ENCODE results near the gene FRMPD4.

The FRMPD4 gene

DNA sequence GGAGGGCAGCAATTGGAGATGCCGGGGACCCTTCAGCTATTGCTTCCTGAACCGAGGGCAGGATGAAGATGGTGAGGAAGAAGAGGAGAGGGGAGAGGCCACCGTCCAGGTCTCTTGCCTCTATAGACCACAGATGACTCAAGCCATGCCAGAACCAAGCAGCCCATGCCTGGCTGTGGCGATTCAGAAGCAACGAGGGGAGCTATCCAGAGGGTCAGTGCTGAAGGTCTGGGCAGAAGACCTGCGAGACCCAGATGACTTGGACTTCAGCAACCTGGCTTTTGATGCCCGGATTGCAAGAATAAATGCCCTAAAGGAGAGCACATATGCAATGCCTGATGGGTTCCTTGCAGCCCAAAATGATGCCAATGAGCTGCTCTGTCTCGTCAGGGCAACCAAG lies 582.8 kb downstream of the FRMPD4 start:
- Histone ChIP-seq H3K4me1 (ENCODE audit: control insufficient read depth, insufficient read depth, low read length) (no peaks in the 10 kb centered on the region), H3K27me3 (ENCODE audit: control insufficient read depth, insufficient read depth, low read length) (no peaks in the 10 kb centered on the region), H3K9ac (ENCODE audit: low read depth, low read length) (no peak overlapping the region), H3K4me3 (ENCODE audit: low read depth, low read length) (no peak overlapping the region), H3K9me3 (ENCODE audit: control insufficient read depth, insufficient read depth, low read length) (no peaks in the 10 kb centered on the region), H3K36me3 (ENCODE audit: control insufficient read depth, insufficient read depth, low read length) (no peaks in the 10 kb centered on the region)

DNA sequence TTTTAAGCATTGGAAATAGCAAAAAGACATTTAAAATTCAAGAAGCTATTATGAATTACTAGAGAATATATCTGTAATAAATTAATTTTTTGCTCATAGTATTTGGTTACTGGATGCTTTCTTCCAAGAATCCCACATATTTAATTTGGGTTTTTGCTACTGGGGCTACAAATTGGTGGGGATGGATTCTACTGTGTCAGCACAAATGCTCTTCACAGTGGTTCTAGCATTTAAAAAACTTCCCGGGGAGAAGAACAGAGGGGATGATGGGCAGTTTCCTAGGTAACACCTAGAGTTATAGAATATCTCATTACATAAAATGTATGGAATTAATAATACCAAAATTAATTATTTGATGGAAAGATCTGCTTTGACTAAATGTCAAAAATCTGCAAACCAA lies 584.0 kb downstream of the FRMPD4 start:
- Histone ChIP-seq H3K36me3 (ENCODE audit: control insufficient read depth, insufficient read depth, low read length) (no peaks in the 10 kb centered on the region), H3K4me3 (ENCODE audit: low read depth, low read length) (no peak overlapping the region), H3K27me3 (ENCODE audit: control insufficient read depth, insufficient read depth, low read length) (no peaks in the 10 kb centered on the region), H3K9ac (ENCODE audit: low read depth, low read length) (no peak overlapping the region), H3K9me3 (ENCODE audit: control insufficient read depth, insufficient read depth, low read length) (no peaks in the 10 kb centered on the region), H3K4me1 (ENCODE audit: control insufficient read depth, insufficient read depth, low read length) (no peaks in the 10 kb centered on the region)

DNA sequence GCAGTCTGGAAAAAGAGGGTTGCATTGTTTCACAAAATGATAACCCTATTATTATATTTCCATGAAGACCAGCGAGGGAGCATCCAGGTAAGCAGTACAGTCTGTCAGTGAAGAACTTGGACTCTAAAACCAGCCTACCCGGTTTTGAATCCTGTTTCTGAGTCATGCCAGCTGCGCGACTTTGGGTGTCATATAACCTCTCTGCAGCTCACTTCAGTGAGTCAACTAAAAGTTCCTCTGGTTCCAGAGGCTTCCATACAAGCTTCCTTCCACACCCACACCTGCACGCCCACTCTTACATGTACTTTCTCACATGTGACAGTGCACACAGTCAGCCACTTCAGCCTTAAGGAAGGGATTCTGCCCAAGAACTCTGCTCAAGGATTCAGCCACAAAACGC lies 603.1 kb downstream of the FRMPD4 start:
- no peak overlapping the region for H3K9ac ChIP-seq (ENCODE audit: low read depth, low read length)
- H3K27me3 ChIP-seq (ENCODE audit: control insufficient read depth, insufficient read depth, low read length), result no peaks in the 10 kb centered on the region
- no peak overlapping the region for H3K4me3 ChIP-seq (ENCODE audit: low read depth, low read length)
- no peaks in the 10 kb centered on the region for H3K36me3 ChIP-seq (ENCODE audit: control insufficient read depth, insufficient read depth, low read length)
- H3K4me1 ChIP-seq (ENCODE audit: control insufficient read depth, insufficient read depth, low read length), result peaks cover 5% of the 10 kb centered on the region
- no peaks in the 10 kb centered on the region for H3K9me3 ChIP-seq (ENCODE audit: control insufficient read depth, insufficient read depth, low read length)

DNA sequence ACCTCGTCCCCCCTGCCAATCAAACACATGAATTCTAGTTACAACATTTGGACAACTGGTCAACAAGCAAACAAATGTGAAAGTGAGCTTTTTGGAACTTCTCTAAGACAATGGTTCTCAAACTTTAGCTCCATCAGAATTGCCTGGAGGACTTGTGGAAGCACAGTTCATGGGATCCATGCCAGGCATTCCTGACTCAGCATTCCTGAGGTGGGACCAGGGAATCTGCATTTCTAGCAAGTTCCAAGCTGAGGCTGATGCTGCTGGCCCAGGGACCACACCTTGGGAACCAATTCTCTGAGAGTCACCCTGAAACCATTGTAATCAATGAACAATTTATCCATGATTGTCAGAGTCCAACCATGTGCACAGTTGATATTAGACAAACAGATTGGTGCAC lies 609.2 kb downstream of the FRMPD4 start:
- Histone ChIP-seq H3K4me3 (ENCODE audit: low read depth, low read length) (no peak overlapping the region), H3K36me3 (ENCODE audit: control insufficient read depth, insufficient read depth, low read length) (no peaks in the 10 kb centered on the region), H3K27me3 (ENCODE audit: control insufficient read depth, insufficient read depth, low read length) (no peaks in the 10 kb centered on the region), H3K4me1 (ENCODE audit: control insufficient read depth, insufficient read depth, low read length) (peaks cover 5% of the 10 kb centered on the region), H3K9me3 (ENCODE audit: control insufficient read depth, insufficient read depth, low read length) (no peaks in the 10 kb centered on the region), H3K9ac (ENCODE audit: low read depth, low read length) (no peak overlapping the region)

DNA sequence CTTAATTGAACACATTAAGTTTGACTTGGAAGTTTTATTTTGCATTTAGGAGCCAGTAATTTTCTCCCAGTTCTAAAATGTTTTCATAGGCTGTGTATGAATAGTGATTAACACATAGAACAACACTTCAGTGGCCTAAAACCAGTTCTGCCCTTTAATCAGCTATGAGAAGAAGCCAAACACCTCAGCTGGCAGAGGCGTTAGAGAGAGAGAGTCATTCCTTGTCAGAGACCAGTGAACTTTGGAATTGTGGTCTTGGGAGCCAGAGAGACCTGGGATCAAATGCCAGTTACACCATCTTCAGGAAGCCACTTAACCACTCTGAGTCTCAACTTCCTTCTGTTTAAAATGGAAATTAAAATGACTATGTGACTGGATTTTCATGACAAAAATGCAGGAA lies 613.6 kb downstream of the FRMPD4 start:
- H3K4me3 ChIP-seq (ENCODE audit: low read depth, low read length), result no peak overlapping the region
- no peaks in the 10 kb centered on the region for H3K36me3 ChIP-seq (ENCODE audit: control insufficient read depth, insufficient read depth, low read length)
- no peaks in the 10 kb centered on the region for H3K27me3 ChIP-seq (ENCODE audit: control insufficient read depth, insufficient read depth, low read length)
- no peaks in the 10 kb centered on the region for H3K4me1 ChIP-seq (ENCODE audit: control insufficient read depth, insufficient read depth, low read length)
- H3K9ac ChIP-seq (ENCODE audit: low read depth, low read length), result no peak overlapping the region
- no peaks in the 10 kb centered on the region for H3K9me3 ChIP-seq (ENCODE audit: control insufficient read depth, insufficient read depth, low read length)

DNA sequence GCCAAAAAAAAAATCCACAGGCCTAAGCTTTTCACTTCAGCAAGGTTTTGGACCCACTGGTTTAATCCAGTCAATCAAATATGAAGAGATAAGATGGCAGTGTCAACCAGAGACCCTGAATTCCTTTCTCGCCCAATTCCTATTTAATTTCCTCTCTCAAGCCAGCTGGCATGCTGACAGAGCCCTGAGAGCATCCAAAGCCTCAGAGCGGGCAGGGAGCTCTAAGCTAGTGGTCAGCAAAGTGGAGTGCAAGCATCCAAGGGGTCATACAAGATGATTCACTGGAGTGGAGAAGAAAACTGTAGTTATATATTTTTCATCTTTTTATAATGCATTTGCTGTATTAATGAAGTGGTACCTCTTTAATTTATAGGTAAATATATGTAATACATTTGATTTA lies 615.1 kb downstream of the FRMPD4 start:
- Histone ChIP-seq H3K4me3 (ENCODE audit: low read depth, low read length) (no peak overlapping the region), H3K9ac (ENCODE audit: low read depth, low read length) (no peak overlapping the region), H3K36me3 (ENCODE audit: control insufficient read depth, insufficient read depth, low read length) (no peaks in the 10 kb centered on the region), H3K9me3 (ENCODE audit: control insufficient read depth, insufficient read depth, low read length) (no peaks in the 10 kb centered on the region), H3K27me3 (ENCODE audit: control insufficient read depth, insufficient read depth, low read length) (no peaks in the 10 kb centered on the region), H3K4me1 (ENCODE audit: control insufficient read depth, insufficient read depth, low read length) (no peaks in the 10 kb centered on the region)

DNA sequence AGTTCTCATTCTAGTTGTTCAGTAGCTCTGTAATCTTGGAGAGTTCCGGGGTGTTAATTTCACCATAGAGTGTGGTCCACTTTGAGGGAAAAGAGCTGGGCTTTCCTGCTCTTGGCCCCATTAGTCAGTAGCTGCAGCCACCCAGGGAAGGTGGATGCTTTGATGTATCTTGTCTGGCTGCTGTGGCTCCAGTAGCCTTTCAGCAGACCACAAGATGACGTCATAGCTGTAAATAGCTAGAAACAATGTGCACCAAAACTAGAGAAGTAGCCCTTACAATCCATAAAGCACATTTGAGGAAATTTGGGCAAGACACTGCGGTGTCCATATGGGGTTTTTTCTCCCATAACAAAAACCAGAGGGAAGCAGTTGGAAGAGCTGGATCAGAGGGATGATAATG lies 620.0 kb downstream of the FRMPD4 start:
- H3K27me3 ChIP-seq (ENCODE audit: control insufficient read depth, insufficient read depth, low read length), result no peaks in the 10 kb centered on the region
- no peaks in the 10 kb centered on the region for H3K9me3 ChIP-seq (ENCODE audit: control insufficient read depth, insufficient read depth, low read length)
- no peaks in the 10 kb centered on the region for H3K4me1 ChIP-seq (ENCODE audit: control insufficient read depth, insufficient read depth, low read length)
- H3K9ac ChIP-seq (ENCODE audit: low read depth, low read length), result no peak overlapping the region
- H3K4me3 ChIP-seq (ENCODE audit: low read depth, low read length), result no peak overlapping the region
- no peaks in the 10 kb centered on the region for H3K36me3 ChIP-seq (ENCODE audit: control insufficient read depth, insufficient read depth, low read length)

DNA sequence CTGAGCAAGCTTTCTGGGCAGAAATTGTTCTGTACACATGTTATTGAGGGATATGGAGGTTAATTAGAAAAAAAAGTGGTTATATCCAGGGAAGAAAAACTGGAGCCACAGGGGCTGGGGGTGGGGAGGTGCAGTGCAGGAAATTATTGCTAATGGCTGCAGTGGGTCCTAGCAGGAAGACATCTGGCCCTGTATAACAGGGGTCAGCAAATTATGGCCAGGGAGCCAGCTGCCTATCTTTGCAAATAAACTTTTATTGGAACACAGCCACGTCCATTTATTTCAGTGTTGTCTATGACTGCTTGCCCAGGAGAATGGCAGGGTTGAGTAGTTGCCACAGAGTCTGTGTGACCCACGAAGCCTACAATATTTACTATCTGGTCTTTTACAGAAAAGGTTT lies 629.6 kb downstream of the FRMPD4 start:
- no peak overlapping the region for H3K4me3 ChIP-seq (ENCODE audit: low read depth, low read length)
- H3K9ac ChIP-seq (ENCODE audit: low read depth, low read length), result no peak overlapping the region
- H3K36me3 ChIP-seq (ENCODE audit: control insufficient read depth, insufficient read depth, low read length), result no peaks in the 10 kb centered on the region
- H3K27me3 ChIP-seq (ENCODE audit: control insufficient read depth, insufficient read depth, low read length), result peaks cover 8% of the 10 kb centered on the region
- H3K4me1 ChIP-seq (ENCODE audit: control insufficient read depth, insufficient read depth, low read length), result no peaks in the 10 kb centered on the region
- no peaks in the 10 kb centered on the region for H3K9me3 ChIP-seq (ENCODE audit: control insufficient read depth, insufficient read depth, low read length)

DNA sequence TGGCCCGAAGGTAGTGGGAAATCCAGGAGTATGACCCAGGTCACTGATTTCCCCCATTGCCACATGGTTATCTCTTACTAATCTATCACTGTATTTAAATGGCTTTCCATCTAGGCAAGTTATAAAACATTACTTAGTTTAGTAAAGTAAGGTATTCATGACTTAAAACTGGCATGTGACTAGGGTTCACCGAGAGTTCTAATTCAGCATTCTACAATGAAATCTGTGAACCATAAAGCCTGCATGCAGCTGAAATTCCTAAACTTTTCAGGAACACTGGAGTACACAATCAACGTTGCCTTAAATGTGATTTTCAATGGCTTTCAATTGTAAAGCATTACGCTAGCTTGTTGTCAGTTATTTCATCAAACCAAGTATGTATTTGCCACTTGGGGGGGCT lies 630.2 kb downstream of the FRMPD4 start:
- Histone ChIP-seq H3K4me1 (ENCODE audit: control insufficient read depth, insufficient read depth, low read length) (no peaks in the 10 kb centered on the region), H3K36me3 (ENCODE audit: control insufficient read depth, insufficient read depth, low read length) (no peaks in the 10 kb centered on the region), H3K27me3 (ENCODE audit: control insufficient read depth, insufficient read depth, low read length) (peaks cover 8% of the 10 kb centered on the region), H3K9ac (ENCODE audit: low read depth, low read length) (no peak overlapping the region), H3K4me3 (ENCODE audit: low read depth, low read length) (no peak overlapping the region), H3K9me3 (ENCODE audit: control insufficient read depth, insufficient read depth, low read length) (no peaks in the 10 kb centered on the region)

DNA sequence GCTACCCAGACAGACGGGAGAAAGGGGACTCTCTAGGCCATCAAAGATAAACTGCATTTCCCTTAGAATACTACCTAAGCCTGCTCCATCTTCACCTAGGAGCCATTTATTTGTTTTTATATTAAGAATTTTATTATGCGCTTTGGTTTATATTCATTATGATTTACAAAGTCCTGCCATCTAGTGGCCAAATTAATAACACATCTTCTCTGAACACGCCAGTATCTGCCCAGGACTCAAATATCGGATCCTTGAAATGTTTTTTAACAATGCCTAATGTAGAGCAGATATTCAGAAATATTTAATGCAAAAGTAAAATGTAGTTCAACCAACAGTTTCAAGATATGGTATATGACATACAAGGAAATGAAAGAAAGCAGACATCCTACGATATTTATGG lies 632.2 kb downstream of the FRMPD4 start:
- H3K27me3 ChIP-seq (ENCODE audit: control insufficient read depth, insufficient read depth, low read length), result peaks cover 8% of the 10 kb centered on the region
- no peaks in the 10 kb centered on the region for H3K4me1 ChIP-seq (ENCODE audit: control insufficient read depth, insufficient read depth, low read length)
- no peaks in the 10 kb centered on the region for H3K9me3 ChIP-seq (ENCODE audit: control insufficient read depth, insufficient read depth, low read length)
- no peak overlapping the region for H3K9ac ChIP-seq (ENCODE audit: low read depth, low read length)
- no peak overlapping the region for H3K4me3 ChIP-seq (ENCODE audit: low read depth, low read length)
- H3K36me3 ChIP-seq (ENCODE audit: control insufficient read depth, insufficient read depth, low read length), result no peaks in the 10 kb centered on the region

DNA sequence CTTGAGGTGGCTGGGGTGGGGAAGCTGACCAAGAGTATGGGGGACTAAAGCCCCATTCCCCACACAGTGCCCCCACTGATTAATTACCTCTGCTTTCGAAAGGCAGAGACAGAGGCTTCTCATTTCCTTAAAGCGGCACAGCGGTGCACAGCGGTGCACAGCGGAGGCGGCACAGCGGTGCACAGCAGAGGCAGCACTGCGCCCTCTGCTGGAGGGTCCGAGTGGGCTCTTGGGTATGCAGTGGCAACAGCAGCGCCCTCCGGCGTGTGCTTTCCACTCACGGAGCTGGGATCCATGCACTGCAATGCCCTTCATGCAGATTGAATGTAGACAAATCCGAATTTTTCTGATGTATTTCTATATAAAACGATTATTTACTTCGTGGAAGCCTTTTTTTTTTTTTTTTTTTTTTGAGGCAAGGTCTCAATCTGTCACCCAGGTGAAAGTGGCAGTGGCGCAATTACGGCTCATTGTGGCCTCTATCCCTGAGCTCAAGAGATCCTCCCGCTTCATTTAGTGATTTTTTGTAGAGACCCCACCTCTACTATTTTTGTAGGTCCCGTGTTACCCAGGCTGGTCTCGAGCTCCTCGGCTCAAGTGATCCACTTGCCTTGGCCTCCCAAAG lies 633.3 kb downstream of the FRMPD4 start:
- no peaks in the 10 kb centered on the region for H3K9me3 ChIP-seq (ENCODE audit: control insufficient read depth, insufficient read depth, low read length)
- H3K36me3 ChIP-seq (ENCODE audit: control insufficient read depth, insufficient read depth, low read length), result no peaks in the 10 kb centered on the region
- H3K4me3 ChIP-seq (ENCODE audit: low read depth, low read length), result peak overlapping the region; percentile 20
- peaks cover 8% of the 10 kb centered on the region for H3K27me3 ChIP-seq (ENCODE audit: control insufficient read depth, insufficient read depth, low read length)
- H3K4me1 ChIP-seq (ENCODE audit: control insufficient read depth, insufficient read depth, low read length), result no peaks in the 10 kb centered on the region
- H3K9ac ChIP-seq (ENCODE audit: low read depth, low read length), result no peak overlapping the region

All from iPS-15b (cell line).